ENCODE measurements around the gene PPM1L.

Gene PPM1L

GRCh38 chr3:161126495-161126894, 370.5 kb downstream of the PPM1L start:
- Histone ChIP-seq H3K36me3 (ENCODE audit: insufficient read depth, low read length) (no peaks in the 10 kb centered on the region), H3K9me3 (ENCODE audit: low read length) (no peaks in the 10 kb centered on the region), H3K27me3 (ENCODE audit: control insufficient read depth in 1 of 2, insufficient read depth in 2 of 2, low read length in 2 of 2) (no peaks in the 10 kb centered on the region), H3K9ac (ENCODE audit: low read length) (no peak overlapping the region), H3K27ac (ENCODE audit: low read depth, low read length) (no peak overlapping the region), H3K4me1 (ENCODE audit: insufficient read depth, low read length) (no peaks in the 10 kb centered on the region), H3K4me3 (ENCODE audit: low read depth in 1 of 2, low read length in 2 of 2) (no peak overlapping the region)
